OCI-LY7 (cell line): ENCODE measurements around the gene MYL3.

Experiments used
- EZH2phosphoT487 ChIP-seq: fragments of 200-600 bp; sonication (generic); IDR thresholded peaks from 2 replicates; pipeline ENCODE4 v1.6.1; 2018; ENCODE audit warnings: low read depth, borderline replicate concordance, mild to moderate bottlenecking, mixed run types, antibody characterized with exemption, low read length, moderate library complexity, mixed read lengths
- TF ChIP-seq, protein P1 (sequence below): fragments of 200-600 bp; sonication (generic); conservative IDR thresholded peaks from 2 replicates; pipeline ENCODE4 v1.5.1; 2014; ENCODE audit warnings: mild to moderate bottlenecking, antibody characterized with exemption, low read length, moderate library complexity, mixed read lengths

- TF ChIP-seq, protein P1, sequence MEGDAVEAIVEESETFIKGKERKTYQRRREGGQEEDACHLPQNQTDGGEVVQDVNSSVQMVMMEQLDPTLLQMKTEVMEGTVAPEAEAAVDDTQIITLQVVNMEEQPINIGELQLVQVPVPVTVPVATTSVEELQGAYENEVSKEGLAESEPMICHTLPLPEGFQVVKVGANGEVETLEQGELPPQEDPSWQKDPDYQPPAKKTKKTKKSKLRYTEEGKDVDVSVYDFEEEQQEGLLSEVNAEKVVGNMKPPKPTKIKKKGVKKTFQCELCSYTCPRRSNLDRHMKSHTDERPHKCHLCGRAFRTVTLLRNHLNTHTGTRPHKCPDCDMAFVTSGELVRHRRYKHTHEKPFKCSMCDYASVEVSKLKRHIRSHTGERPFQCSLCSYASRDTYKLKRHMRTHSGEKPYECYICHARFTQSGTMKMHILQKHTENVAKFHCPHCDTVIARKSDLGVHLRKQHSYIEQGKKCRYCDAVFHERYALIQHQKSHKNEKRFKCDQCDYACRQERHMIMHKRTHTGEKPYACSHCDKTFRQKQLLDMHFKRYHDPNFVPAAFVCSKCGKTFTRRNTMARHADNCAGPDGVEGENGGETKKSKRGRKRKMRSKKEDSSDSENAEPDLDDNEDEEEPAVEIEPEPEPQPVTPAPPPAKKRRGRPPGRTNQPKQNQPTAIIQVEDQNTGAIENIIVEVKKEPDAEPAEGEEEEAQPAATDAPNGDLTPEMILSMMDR, result no peak
- no peak for TF ChIP-seq EZH2phosphoT487
Observed at GRCh38 chr3:46871222-46871621, 8.0 kb upstream of the MYL3 start.
